ENCODE measurements around the gene UPK1A.

Gene UPK1A

GRCh38 chr19:35666251-35666913 lies at the start of gene UPK1A:
Gene UPK1A (plus strand): TSS chr19:35666517. CDS start chr19:35666813, 296 bp downstream.
- no peak for DNase-seq (ENCODE audit: low read depth)

- no peak for DNase-seq (ENCODE audit: low read depth)
Measured at GRCh38 chr19:35618857-35619256, 47.5 kb upstream of the UPK1A start.

GRCh38 chr19:35619290-35619923 lies 46.9 kb upstream of the UPK1A start:
- no peak for DNase-seq (ENCODE audit: low read depth)

GRCh38 chr19:35620001-35620400 lies 46.3 kb upstream of the UPK1A start:
- no peak for DNase-seq (ENCODE audit: low read depth)

GRCh38 chr19:35621708-35622107 lies 44.6 kb upstream of the UPK1A start:
- no peak for DNase-seq (ENCODE audit: low read depth)

GRCh38 chr19:35622750-35623149 lies 43.6 kb upstream of the UPK1A start:
- DNase-seq (ENCODE audit: low read depth): no peak

GRCh38 chr19:35623327-35624010 lies 42.8 kb upstream of the UPK1A start:
- DNase-seq (ENCODE audit: low read depth): no peak

GRCh38 chr19:35628264-35628564 lies 38.1 kb upstream of the UPK1A start:
- no peak for DNase-seq (ENCODE audit: low read depth)

GRCh38 chr19:35628565-35629331 lies 37.6 kb upstream of the UPK1A start, which contains the start of gene RBM42:
Gene RBM42 (plus strand): TSS chr19:35629036. CDS start chr19:35629154, 118 bp downstream.
- DNase-seq (ENCODE audit: low read depth): peak; percentile 99

- no peak for DNase-seq (ENCODE audit: low read depth)
Measured at GRCh38 chr19:35629332-35629633, 37.0 kb upstream of the UPK1A start.

- DNase-seq (ENCODE audit: low read depth): no peak
Measured at GRCh38 chr19:35633727-35634440, 32.4 kb upstream of the UPK1A start.

- DNase-seq (ENCODE audit: low read depth): no peak
Measured at GRCh38 chr19:35636651-35637050, 29.7 kb upstream of the UPK1A start.

GRCh38 chr19:35637165-35637564 lies 29.2 kb upstream of the UPK1A start:
- DNase-seq (ENCODE audit: low read depth): no peak

- DNase-seq (ENCODE audit: low read depth): no peak
Measured at GRCh38 chr19:35639321-35639639, 27.0 kb upstream of the UPK1A start.

GRCh38 chr19:35639863-35640262 lies 26.5 kb upstream of the UPK1A start:
- no peak for DNase-seq (ENCODE audit: low read depth)

GRCh38 chr19:35641515-35642151 lies 24.7 kb upstream of the UPK1A start, which contains the start of gene ETV2:
Gene ETV2 (plus strand): TSS chr19:35641745. CDS start chr19:35642461, 716 bp downstream.
- DNase-seq (ENCODE audit: low read depth): no peak

- no peak for DNase-seq (ENCODE audit: low read depth)
Measured at GRCh38 chr19:35642312-35642711, 24.0 kb upstream of the UPK1A start.

GRCh38 chr19:35642798-35643254 lies 23.5 kb upstream of the UPK1A start:
- no peak for DNase-seq (ENCODE audit: low read depth)

GRCh38 chr19:35643255-35644205 lies 22.8 kb upstream of the UPK1A start:
- DNase-seq (ENCODE audit: low read depth): peak; percentile 43

GRCh38 chr19:35644206-35644986 lies 21.9 kb upstream of the UPK1A start:
- peak; percentile 70 for DNase-seq (ENCODE audit: low read depth)

All from GM04504 (cell line).